ENCODE data around the gene FSHR. TPM values are rescaled to one million over a fixed set of nuclear protein-coding genes. Genes with fewer than 3 reads are reported as not detected.

The FSHR gene
- total and polyA plus RNA-seq, 2 experiments from 2014 or later, result not detected

- Mint-ChIP-seq H3K4me3 (no peak overlapping the region), H3K36me3 (ENCODE audit: low read depth) (no peaks in the 10 kb centered on the region), H3K9me3 (no peaks in the 10 kb centered on the region), H3K4me1 (no peaks in the 10 kb centered on the region), H3K27me3 (ENCODE audit: insufficient read depth, low read depth, poor library complexity) (no peaks in the 10 kb centered on the region), H3K27ac (no peak overlapping the region)
- H3K27ac ChIP-seq (ENCODE audit: low read depth), result no peak overlapping the region
- no peaks in the 10 kb centered on the region for H3K4me1 ChIP-seq (ENCODE audit: insufficient read depth)
- no peaks in the 10 kb centered on the region for H3K79me2 ChIP-seq (replicated peaks; ENCODE audit: insufficient read depth)
- H3F3A ChIP-seq (replicated peaks; ENCODE audit: low read depth), result no peaks in the 10 kb centered on the region
- TF ChIP-seq ETS1 (IDR thresholded peaks at IDR 0.05), result no peak
- TF ChIP-seq JUNB (IDR thresholded peaks at IDR 0.05; ENCODE audit: unreplicated experiment), result no peak
- TF ChIP-seq REST (IDR thresholded peaks at IDR 0.05; ENCODE audit: unreplicated experiment), result no peak
- no peak for TF ChIP-seq CTCF (conservative IDR thresholded peaks at IDR 0.05; ENCODE audit: low read depth in 2 of 2)
- TF ChIP-seq EZH2 (IDR thresholded peaks at IDR 0.05; ENCODE audit: low read depth, unreplicated experiment), result no peak
- no peak for TF ChIP-seq CREB1 (CRISPR knock-in tag; IDR thresholded peaks at IDR 0.05; ENCODE audit: low read depth)
- no peak for TF ChIP-seq POLR2AphosphoS5 (IDR thresholded peaks at IDR 0.05; ENCODE audit: low read depth)
- no peak for TF ChIP-seq EZH2phosphoT487 (IDR thresholded peaks at IDR 0.05; ENCODE audit: unreplicated experiment)
- no peak for TF ChIP-seq ZNF462 (CRISPR knock-in tag; IDR thresholded peaks at IDR 0.05)
- H4K20me1 ChIP-seq (replicated peaks; ENCODE audit: insufficient read depth), result no peaks in the 10 kb centered on the region
- H3K36me3 ChIP-seq (ENCODE audit: insufficient read depth), result no peaks in the 10 kb centered on the region
- DNase-seq (ENCODE audit: low spot score) (no peak), ATAC-seq (no peak)
- H2AFZ ChIP-seq, result no peak overlapping the region
- H3K27me3 ChIP-seq (ENCODE audit: insufficient read depth), result no peaks in the 10 kb centered on the region
- H3K4me2 ChIP-seq, result no peak overlapping the region
- no peak overlapping the region for H3K4me3 ChIP-seq
- H3K9me2 ChIP-seq (ENCODE audit: insufficient read depth), result peaks cover 17% of the 10 kb centered on the region; the same call in 1 of the 2 replicates
Measured at GRCh38 chr2:48971801-48972200, 182.5 kb downstream of the FSHR start.
